Activated CD4-positive, alpha-beta T cell treated with anti-CD3 and anti-CD28 coated beads for 24 hours (primary cell): ENCODE data around the gene GKN1.

Source experiments
- DNase-seq, 2 donors: peaks; one replicate each; pipeline ENCODE4 v3.0.0-alpha.2; 2020; ENCODE audit warnings: low read depth in 2 of 2

GKN1 gene

DNA sequence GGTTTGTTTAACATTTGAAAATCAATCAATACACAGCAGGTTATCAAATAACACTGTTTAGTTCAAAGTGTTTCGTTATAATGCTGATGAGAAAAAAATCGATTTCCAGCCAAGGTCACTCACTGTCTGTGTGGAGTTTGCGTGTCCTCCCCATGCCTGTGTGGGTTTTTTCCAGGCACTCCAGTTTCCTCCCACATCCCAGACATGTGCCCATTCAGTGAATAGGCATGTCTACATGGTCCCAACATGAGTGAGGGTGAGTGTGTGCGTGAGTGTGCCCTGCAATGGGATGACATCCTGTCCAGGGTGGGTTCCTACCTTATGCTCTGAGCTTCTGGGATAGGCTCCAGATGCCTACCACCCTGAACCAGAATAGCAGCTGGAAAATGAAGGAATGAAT, 13.1 kb upstream of the GKN1 start:
- DNase-seq, result no peak

DNA sequence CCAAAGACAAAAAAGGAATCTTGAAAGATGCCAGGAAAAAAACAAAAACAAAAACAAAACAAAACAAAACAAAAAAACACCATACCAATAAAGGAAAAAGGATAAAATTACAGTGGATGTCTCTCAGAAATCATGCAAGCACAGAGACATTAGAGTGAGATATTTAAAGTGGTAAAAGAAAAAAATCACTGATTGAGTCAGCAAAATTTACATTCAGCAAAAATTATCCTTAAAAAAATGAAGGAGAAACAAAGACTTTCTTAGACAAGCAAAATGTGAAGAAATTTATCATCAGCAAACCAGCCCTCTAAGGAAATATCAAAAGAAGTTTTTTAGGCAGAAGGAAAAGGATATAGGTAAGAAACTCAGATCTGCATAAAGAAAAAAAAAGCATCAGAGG, 10.2 kb upstream of the GKN1 start:
- DNase-seq, result no peak

DNA sequence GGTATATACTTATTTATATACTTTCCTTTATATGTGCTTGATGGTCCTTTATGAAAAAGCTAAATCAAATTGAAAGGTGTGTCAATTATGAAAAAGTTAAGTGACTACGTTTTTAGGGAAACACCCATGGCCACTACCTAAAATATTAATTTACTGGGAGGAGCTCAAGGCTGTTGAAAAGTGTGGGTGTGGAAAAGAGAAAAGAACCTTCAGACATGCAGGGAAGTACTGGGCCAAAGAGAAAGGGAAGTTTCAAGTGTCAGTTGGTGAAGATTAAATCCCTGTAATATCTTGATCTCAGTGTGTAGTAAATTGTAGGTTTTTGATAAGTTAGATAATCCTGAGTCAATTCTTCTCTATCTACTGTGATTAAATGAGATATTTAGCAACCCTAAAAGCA, 6.2 kb upstream of the GKN1 start:
- no peak for DNase-seq

DNA sequence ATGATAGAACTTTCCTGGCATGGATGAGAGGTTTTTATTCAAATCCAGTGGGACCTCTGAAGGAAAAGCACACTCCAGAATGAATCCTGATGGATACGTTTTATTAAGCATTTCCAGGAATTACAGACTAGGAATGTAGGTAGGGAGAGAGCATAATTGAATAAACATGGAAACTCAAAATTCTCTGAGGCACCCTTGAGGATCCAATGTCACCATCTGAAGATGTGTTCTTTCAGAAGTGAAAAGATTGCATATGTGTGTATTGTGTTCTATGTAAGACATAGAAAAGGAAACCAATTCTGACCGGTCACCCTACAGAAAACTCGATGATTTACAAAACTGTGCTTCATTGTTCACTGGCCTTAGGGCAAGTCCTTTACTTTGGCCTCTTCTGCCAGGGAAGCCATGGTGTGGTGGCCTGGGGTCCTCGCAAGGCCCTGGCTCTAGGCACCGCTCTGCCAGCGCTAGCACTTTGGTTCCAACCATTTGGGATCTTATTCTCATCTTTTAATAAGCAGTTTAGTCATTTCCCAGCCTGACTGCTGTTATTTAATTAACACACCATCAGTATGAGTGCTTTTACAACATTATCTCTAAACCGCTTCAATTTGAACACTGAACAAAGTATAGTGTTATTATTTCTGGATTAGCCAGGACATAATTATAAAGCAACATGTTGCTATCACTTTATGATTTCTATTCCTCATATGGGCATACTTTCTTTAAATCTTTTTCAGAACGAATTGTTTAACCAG, 4.5 kb upstream of the GKN1 start:
- DNase-seq, result no peak

DNA sequence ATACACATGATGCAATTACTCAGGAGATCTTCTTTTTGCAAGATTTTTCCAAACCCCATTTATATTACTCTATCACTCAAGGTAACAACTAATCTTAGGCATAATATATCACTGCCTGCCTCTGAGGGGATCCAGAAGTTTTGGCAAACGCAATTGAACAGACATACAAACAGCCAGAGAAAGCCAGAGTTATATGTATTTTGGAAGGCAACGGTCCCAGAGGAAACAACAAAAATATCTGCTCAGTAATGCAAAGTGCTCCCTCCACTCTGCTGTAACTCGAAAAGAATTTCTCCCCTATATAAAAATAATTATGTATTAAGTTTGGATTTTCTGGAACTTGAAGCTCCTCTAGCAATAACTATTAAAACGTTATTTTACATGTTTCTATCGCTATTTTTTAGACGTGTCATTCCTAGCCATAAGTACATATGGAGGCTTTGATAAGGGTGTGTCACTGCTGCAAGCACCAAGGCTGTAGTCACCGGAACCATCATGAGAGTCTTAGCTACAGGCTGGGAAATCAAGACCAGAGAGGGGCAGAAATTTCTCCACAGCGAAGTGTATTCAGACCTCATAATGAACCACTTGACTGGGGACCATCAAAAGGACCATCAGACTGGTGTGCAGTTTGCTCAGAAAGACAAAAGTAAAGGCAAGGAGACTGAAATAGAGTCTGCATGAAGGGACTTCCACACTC, 3.7 kb upstream of the GKN1 start:
- no peak for DNase-seq

DNA sequence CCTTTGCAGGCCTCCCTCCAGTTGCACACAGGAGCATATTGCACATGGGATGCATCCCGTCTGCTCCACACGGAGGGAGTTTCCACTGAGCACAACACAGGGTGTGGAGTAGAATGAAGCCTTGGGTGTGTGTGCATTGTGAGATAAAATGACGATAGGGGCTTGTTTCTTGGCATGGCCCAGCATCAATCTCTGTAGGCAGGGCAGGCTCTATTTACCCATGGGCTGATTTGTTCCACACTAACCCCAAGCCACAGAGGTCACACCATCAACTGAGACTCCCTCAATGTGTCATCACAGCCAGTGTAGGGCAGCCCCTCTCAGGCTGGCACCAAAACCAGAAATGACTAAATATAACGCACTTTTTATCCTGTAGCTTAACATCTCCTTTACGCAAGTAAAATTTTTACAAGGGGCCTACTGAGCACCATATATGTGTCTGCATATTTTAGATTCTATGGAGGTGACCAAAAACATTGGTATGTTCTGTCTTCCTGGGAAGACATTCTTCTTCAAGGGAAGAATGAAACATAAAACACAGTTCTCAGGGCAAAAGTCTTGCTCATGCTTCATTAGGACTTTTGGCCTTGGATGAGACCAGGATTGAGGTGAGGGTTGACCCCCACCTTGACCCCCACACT, 2.7 kb upstream of the GKN1 start:
- DNase-seq, result no peak

DNA sequence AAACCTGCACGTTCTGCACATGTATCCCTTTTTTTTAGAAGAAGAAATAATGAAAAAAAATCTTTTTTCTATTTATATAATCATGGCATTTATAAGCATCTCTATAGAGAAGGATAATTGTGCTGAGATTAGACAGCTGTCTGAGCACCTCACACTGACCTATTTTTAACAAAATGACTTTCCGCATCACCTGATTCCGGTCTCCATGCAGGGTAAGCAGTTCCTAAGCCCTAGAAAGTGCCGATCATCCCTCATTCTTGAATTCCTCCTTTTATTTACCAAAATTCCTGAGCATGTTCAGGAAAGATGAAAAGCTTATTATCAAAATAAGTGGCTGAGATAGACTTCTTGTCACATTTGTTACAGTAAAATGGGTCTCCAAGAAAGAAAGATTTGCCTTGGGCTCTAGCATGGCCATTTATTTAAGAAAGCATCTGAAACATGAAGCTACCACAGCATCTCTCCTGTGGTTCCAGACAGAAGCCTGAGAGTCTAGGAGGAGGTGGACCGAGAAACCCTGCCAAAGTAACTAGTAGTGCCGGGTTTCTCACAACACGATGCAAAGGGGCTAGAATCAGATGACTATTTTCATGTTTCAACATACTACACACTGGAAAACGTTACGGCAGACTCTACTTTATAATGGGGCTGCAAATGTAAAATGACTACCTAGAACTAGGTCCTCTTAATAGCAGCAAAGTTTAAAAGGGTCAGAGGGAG, 670 bp downstream of the GKN1 start:
- no peak for DNase-seq

DNA sequence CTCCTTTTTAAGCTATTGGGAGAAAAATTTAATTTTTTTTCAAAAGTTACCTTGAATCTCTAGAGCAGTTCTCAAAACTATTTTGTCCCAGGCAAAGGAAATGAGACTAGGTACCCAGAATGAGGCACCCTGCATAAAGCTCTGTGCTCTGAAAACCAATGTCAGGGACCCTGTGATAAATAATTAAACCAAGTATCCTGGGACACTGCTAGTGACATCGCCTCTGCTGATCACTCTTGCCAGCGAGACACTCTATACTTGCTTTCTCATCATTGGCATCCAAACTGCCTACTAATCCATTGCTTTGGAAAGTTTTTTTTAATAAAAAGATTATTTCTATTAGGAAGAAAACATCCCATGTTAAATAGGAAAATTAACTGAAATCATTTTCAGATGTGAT, 1.4 kb downstream of the GKN1 start:
- DNase-seq, result no peak

DNA sequence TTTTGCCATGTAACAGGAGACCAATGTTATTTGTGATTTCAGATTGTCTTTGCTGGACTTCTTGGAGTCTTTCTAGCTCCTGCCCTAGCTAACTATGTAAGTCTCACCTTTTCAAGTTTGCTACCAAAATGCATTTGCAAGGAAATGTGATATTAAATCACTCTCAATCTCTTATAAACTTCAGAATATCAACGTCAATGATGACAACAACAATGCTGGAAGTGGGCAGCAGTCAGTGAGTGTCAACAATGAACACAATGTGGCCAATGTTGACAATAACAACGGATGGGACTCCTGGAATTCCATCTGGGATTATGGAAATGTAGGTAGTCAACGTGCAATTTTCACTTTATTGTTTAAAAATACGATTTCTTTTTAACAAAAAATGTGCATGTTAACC, 3.0 kb downstream of the GKN1 start:
- no peak for DNase-seq

DNA sequence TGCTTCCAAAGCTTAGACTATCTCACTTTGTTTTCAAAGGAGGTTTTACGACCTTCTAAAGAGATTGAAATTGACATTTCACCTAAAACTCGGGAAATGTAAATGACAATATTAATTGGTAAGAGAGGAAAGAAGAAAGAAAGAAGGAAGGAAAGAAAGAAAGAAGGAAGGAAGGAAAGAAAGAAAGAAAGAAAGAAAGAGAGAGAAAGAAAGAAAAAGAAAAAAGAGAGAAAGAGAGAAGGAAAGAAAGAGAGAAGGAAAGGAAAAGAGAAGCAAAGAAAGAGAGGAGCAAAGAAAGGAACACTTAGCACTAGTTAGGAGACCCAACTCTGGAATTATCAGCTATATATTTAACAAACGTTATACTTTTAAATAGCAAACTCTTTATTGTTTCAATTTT, 3.7 kb downstream of the GKN1 start:
- DNase-seq, result no peak

DNA sequence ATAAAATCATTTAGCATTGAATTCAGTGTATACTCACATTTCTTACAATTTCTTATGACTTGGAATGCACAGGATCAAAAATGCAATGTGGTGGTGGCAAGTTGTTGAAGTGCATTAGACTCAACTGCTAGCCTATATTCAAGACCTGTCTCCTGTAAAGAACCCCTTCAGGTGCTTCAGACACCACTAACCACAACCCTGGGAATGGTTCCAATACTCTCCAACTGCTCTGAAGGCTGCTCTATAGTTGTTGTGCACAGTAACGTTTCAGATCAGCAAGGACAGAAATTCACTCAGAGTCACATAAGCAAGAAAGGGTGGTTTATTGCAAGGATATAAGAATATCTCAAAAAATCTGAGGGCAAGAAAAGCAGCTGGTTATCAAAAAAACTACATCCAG, 6.5 kb downstream of the GKN1 start:
- no peak for DNase-seq

DNA sequence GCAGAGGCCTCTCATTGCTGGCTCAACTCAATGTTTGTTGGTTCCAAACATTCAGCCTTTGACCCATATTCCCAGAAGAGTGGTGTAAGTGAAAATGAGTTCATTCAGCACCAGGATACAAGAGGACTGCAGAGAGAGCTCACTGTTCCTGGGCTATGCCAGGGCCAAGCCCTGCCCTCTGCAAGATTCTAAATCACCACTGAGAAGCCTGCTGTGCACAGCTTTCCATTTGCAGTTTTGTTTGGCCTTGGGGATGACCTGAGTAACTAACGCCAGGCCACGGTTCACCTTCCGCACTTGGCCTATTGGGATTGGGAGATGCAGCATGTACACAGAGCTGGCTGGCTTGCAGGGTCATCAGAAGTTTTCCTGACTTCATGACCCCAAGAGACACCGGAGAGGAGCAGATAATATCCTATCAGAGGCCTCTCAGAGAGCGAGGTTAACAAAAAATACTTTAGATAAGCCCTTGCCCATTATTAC, 12.6 kb downstream of the GKN1 start:
- no peak for DNase-seq

DNA sequence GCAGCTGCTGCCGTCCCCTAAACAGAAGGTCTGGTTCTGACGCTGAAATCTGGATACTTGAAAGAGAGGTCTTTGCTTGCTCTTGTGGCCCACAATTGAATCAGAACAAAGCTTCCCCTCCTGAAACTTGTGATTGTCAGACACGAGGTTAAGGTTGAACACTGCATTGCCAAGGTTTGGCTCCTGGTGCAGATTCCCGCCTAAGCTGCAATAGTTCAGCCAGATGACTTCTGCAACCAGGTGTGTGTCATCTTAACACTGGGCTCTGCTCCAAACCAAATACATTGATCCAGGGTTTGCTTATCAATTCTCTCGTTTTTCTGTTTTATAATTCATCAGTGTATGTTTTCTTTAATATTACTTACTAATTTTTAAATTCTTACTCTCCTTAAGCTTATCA, 14.6 kb downstream of the GKN1 start:
- no peak for DNase-seq

DNA sequence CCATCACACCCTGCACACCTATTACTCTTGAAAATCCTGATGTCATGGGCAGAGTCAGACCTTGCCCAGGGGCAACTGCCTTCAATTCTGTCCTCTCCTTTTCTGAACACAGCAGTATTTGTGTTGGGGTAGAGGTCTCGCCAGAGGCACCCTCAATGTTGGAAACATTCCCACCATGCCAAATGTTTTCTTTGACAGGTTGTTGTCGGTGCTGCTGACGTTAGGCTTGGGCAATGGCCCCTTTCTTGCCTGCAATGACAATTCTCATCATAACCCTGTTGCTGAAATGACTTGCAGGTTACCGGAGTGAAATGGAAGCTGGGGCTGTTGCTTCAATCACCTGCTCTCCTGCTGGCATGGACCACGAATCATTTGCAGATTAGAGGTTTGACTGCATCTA, 17.9 kb downstream of the GKN1 start:
- DNase-seq, result no peak

DNA sequence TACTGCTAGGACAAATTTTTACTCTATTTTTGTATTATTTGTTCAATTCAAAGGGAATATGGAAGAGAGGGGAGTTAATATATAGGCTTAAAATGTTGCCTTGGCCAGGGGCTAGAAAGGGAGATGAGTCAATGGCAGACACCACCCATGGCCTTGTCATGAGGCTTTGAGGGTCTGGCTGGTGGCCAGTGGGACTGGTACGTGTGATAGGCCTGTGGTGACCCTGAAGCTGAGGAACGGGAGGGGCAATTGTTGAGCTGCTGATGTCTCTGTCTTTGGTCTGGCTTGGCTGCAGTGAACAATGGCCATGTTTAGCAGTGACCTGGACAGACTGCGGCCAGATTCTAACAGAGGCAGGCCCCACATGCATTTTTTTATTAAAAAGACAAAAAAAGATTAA, 18.5 kb downstream of the GKN1 start:
- DNase-seq, result no peak

DNA sequence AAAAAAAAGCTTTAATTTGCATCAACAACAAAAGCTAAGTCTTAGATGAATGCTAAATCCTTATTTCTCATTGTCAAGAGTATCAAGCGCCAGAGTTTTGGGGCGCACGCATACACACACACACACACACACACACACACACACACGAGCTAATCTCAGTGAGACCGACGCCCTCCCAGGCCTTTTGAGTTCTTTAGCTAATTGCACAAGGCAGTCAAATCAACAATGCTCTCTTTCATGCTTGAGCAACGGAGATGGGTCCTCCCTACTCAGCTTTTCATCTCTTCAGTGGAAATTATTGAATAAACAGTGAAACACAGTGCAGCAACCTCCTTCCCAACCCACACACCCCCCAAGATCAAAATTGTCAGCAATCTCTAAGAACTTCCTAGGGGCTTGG, 19.2 kb downstream of the GKN1 start:
- DNase-seq, result no peak

DNA sequence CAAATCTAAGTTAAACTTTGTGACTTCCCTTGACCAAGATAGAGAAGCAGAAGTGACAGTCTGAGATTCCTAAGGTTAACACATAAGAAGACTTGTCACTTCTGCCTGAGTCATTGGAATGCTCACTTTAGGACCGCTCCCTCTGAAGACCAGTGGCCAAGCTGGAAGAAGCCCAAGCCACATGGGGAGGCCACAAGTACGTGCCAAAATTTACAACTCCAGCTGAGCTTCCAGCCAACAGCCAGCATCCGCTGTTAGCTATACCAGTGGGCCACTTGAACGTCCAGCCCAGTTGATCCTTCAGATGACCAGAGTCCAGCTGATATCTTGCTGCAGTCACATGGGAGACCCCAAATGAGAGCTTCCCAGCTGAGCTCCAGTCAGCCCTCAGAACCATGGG, 20.4 kb downstream of the GKN1 start:
- no peak for DNase-seq

DNA sequence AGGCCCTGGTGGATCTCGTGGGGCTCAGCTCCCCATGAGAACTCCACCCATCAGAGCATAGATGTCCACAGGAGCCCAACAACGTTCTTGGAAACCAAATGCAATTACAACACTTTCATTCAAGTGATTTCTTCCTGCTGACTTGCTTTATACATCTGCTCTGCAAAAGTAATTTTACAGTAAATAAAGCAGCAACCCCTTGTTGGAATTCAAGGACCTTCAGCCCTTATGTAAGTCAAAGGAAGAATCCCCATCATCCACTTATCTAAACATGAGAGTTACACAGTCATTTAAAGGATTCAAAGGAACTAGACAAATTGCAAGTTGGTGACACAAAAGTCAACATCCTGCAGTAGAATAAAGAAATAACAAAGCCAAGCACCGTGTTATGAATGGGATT, 21.5 kb downstream of the GKN1 start:
- no peak for DNase-seq

DNA sequence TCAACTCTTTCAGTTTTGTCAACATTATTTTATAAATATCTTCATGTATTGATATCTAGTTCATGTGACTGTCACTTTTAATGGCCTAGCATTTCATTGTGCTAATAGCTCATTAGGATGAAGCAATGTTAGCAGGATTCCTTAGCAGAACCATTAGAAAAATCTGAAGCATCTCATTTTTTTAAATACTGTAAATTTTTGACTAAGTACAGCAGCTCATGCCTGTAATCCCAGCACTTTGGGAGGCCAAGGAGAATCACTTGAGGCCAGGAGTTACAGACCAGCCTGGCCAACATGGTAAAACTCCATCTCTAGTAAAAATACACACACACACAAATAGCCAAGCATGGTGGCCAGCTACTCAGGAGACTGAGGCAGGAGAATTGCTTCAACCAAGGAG, 23.0 kb downstream of the GKN1 start:
- no peak for DNase-seq

DNA sequence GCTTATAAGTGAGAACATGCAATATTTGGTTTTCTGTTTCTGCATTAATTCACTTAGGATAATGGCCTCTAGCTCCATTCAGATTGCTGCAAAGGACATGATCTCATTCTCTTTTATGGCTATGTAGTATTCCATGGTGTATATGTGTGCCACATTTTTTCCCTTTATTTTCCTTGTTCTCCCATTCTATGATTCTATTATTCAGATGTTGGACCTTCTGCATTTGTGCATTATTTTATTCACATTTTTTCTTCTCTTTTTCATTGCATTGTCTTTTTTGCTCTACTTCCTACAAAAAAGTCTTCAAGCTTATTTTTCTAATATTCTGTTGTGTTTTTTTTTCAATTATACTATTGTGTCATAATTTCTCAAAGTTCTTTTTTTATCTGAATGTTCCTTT, 27.4 kb downstream of the GKN1 start:
- DNase-seq, result no peak

DNA sequence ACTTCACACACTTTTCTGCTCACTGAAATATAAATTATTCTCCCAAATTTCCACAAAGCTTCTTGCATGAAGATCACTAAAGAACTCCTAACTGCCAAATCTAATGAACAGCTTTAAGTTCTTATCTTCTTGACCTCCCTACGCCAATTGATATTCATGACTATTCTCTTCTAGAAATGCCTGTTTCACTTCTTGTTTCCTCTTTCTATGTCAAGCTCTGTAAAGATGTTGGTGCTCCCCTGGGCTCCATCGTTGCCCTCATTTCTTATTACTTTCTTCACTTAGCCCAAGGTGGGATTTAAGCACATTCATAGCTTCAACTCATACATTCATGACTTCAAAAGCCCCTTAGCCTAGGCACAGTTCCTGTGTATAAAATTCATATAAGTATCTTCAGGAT, 29.3 kb downstream of the GKN1 start:
- no peak for DNase-seq

DNA sequence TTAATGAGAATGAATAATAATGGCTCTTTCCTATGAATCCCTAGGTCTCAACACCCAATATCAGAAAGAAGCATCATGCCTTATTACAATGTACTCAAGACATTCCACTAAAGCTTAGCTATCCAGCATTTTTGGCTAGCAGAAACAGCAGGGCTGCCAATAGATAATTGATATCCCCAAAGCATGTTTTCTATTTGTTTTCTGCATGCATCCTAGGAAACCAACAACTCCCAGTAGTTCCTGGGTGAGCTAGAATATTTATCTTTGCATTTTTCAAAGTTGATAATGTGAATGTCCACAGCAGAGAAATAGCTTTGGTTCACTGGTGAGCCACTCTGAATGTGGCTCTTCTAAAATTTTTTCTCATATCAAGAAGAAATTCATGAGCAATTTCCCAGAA, 32.7 kb downstream of the GKN1 start:
- no peak for DNase-seq

DNA sequence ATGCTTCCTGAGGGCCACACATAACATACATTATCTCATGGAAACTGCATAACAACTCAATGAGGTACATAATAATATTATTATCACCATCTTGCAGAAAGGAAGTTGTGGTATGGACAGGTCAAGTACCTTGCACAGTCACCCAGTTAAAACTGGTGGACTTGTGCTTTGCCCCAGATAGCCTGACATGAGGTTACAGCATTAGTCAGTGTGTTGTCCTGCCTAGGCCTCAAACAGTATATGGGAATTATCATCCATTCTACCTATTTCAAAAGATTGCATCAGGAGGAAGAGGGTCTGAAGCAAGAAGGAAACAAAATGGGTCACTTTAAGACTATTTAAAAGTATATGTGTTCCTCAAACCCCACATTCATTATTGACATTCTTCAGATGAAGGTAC, 33.2 kb downstream of the GKN1 start:
- no peak for DNase-seq
